DND-41 (cell line): ENCODE data around the gene TAGLN2.

Experiments
- EZH2 ChIP-seq: IDR thresholded peaks from 3 replicates; pipeline ENCODE4 v1.6.1; 2012; ENCODE audit warnings: borderline replicate concordance, low read depth, mild to moderate bottlenecking, moderate library complexity, low read length, inconsistent platforms; ENCODE audit not compliant: severe bottlenecking
- TF ChIP-seq, protein P1 (sequence below): IDR thresholded peaks from 2 replicates; pipeline ENCODE4 v1.5.1; 2012; ENCODE audit warnings: borderline replicate concordance, low read length, moderate library complexity, mild to moderate bottlenecking; ENCODE audit not compliant: poor library complexity, severe bottlenecking; ENCODE audit errors: extremely low read depth

GRCh38 chr1:159938905-159939677, 13.8 kb upstream of the TAGLN2 start:
- TF ChIP-seq, protein P1, sequence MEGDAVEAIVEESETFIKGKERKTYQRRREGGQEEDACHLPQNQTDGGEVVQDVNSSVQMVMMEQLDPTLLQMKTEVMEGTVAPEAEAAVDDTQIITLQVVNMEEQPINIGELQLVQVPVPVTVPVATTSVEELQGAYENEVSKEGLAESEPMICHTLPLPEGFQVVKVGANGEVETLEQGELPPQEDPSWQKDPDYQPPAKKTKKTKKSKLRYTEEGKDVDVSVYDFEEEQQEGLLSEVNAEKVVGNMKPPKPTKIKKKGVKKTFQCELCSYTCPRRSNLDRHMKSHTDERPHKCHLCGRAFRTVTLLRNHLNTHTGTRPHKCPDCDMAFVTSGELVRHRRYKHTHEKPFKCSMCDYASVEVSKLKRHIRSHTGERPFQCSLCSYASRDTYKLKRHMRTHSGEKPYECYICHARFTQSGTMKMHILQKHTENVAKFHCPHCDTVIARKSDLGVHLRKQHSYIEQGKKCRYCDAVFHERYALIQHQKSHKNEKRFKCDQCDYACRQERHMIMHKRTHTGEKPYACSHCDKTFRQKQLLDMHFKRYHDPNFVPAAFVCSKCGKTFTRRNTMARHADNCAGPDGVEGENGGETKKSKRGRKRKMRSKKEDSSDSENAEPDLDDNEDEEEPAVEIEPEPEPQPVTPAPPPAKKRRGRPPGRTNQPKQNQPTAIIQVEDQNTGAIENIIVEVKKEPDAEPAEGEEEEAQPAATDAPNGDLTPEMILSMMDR: no peak
- TF ChIP-seq EZH2: no peak
